NCI-H2227 (cell line): ENCODE measurements around the gene JARID2.
A peak's percentile ranks its signal among the peaks of the same experiment; 100 is the strongest.

Experiments used
- DNase-seq: peaks from one replicate; lab custom pipeline; 2025; ENCODE audit not compliant: unreplicated experiment; lab: John Stamatoyannopoulos, UW

The JARID2 gene

DNA sequence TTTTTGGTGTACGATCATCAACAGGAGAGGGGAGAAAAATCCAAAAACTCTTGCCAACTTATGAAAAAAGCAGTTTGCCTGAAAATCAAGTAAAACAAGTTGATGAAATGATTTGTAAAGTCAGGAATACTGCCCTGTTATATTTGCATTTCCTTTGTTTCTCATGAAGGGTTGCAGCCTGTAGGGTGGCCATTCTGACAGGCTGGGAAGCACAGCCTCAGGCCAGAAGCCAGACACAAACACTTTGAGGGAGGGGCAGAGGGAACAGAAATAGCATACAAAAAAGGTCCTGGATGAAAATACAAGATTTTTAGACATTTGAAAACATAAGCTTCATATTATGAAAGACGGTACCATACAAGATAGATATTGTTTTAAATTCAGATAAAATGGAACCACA is 307.2 kb downstream of the JARID2 start:
- DNase-seq: no peak

DNA sequence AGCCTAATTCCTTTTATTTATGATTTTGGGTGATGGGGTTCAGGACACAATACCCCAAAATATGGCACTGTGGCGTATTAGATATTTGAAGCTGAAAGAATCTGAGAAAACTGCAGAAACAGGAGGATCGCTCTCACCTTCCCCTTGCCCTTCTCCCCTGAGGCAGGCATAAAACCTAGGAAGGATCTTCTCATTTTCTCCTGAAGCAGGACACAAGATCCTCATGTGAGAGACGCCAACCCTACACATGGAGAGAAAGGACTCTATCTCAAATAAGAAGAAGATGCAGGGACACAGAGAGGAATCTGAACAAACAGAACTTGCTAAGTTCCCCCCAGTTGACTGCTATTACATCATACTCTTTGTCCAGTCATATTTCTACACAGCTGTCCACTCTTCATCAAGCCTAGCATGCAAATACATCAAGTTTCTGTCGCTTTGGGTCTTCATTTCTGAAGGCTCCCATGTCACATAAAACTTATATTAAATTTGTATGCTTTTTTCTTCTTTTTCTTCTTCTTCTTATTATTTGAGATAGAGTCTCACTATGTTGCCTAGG is 307.9 kb downstream of the JARID2 start:
- DNase-seq: no peak

DNA sequence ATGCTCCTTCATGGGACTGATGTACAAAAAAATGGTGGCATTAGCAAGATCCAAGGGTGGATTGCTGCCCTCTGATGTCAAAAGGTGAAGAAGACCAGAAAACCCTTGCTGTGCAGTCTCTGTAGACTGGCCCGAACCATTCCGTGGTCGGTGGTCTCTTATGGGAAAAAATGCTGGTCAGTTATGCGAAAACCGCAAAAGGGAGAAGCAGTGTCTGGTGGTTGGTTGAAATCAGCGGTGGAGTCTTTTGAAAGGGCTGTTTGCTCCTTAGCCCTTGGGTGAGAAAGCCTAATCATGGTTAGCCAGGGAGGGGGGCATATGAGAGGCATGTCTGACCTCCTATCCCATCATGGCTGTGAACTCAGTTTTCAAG is 308.8 kb downstream of the JARID2 start:
- no peak for DNase-seq

DNA sequence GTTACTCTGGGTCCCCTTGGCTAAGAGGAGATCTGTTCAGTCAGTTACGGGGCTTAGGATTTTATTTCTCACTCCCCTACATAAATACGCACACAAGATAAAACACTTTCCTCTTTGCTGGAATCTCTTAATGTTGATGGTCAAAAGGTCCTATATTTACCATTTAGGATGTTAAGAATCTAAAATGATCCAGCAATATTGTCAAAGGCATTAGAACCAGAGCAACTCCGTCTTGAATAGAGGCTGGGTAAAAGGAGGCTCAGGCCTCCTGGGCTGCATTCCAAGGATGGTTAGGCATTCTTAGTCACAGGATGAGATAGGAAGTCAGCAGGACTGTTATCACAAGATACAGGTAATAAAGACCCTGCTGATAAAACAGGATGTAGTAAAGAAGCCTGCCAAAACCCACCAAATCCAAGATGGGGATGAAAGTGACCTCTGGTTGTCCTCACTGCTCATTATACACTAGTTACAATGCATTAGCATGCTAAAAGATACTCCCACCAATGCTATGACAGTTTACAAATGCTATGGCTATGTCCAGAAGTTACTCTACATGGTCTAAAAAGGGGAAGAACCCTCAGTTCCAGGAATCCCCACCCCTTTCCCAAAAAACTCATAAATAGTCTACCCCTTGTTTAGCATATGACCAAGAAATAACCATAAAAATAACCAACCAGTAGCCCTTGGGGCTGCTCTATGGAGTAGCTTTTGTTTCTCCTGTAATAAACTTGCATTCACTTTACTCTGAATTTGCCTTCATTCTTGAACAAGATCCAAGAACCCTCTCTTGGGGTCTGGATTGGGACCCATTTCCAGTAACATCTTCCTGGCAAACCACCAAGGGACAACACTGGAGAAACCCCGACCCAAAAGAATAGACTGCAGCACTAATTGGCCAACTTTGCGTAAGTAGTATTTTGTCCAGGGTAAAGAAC is 309.5 kb downstream of the JARID2 start:
- DNase-seq: no peak

DNA sequence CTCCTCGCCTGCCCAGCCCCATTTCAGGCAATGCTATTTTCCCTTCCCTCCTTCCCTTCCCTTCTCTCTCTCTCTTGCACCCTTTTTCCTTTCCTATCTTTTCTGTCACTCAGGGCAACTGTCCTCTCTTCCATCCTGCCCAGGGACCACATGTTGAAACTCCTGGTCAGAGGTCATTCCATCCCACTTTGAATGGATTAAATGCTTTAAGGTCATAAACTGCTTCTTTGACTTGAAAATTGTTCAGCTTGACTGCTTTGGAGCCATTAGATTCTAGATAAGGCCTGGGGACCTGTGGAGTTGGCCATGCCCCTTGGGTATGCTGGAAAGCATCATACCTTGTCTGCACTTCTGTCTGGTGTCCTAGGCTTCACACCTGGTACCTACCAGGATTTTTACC is 310.8 kb downstream of the JARID2 start:
- no peak for DNase-seq

DNA sequence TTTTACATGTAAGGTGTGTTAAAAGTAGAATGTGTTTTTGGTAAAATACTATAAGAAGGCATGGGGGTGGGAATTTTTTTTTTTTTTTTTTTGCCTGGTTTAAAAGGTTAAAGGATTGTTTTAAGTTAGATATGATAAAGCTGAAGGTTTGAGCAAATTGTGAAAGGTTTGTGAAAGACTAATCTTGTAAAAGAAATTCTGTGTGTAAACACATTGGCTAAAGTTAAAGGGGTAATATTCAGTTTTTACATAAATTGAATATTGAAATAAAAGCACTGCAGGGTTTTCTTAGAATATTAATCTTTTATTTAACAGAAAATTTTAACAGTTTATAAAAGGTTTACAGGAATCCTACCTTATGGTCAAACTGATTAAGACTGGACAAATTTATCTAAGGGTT is 311.3 kb downstream of the JARID2 start:
- DNase-seq: no peak

DNA sequence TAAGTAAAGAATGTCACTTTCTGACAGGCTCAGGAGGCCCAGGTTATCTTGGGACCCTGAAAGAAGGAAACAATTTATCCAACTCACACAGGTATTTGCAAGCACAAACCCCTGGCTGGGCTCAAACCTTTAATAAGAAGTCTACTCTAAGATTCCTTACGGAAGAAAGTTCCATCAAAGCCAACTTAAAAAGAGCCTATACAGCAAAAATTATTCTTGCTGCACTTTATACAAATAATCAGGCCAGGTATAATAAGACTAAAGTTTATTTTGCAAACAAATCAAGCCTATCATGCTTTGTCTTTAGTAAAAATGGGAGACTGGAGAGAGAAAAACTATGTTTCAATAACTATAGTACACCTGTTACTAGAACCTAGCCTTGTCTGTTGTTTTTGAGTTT is 314.8 kb downstream of the JARID2 start:
- DNase-seq: no peak

DNA sequence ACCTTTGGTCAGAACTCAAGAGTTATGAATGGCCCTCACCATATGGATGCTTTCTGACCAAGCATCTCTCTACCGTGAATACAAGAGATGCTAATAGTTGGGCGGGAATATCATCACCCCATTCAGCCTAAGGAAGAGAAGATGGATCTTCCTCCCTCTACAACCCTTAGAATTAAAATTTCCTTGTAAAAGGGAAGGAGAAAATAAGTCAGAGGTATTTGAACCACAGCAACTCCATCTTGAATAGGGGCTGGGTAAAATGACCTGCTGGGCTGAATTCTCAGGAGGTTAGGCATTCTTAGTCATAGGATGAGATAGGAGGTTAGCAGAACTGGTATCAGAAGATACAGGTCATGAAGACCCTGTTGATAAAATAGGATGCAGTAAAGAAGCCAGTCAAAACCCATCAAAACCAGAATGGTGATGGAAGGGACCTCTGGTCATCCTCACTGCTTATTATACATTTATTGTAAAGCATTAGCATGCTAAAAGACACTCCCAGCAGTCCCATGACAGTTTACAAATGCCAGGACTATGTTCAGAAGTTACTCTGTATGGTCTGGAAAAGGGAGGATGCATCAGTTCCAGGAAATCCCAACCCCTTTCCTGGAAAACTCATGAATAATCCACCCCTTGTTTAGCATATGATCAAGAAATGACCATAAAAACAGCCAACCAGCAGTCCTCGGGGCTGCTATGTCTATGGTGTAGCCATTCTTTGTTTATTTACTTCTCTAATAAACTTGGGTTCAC is 315.8 kb downstream of the JARID2 start:
- DNase-seq: no peak

DNA sequence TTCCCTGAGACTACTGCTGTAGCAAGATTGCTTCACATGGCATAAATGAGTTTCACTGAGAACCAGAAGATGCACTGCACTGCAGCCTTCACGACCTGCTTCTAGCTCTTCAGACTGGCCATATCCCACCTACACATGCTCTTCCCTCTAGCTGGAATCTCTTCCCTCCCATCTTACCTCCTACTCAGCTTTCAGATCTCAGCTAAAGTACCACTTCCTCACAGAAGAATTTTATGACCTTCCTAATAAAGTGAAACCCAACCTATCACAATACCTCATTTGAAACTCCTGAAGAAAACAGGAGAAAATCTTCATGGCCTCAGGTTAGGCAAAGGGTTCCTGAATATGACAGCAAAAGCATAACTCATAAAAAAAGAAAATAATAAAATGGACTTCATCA is 317.1 kb downstream of the JARID2 start:
- DNase-seq: no peak

DNA sequence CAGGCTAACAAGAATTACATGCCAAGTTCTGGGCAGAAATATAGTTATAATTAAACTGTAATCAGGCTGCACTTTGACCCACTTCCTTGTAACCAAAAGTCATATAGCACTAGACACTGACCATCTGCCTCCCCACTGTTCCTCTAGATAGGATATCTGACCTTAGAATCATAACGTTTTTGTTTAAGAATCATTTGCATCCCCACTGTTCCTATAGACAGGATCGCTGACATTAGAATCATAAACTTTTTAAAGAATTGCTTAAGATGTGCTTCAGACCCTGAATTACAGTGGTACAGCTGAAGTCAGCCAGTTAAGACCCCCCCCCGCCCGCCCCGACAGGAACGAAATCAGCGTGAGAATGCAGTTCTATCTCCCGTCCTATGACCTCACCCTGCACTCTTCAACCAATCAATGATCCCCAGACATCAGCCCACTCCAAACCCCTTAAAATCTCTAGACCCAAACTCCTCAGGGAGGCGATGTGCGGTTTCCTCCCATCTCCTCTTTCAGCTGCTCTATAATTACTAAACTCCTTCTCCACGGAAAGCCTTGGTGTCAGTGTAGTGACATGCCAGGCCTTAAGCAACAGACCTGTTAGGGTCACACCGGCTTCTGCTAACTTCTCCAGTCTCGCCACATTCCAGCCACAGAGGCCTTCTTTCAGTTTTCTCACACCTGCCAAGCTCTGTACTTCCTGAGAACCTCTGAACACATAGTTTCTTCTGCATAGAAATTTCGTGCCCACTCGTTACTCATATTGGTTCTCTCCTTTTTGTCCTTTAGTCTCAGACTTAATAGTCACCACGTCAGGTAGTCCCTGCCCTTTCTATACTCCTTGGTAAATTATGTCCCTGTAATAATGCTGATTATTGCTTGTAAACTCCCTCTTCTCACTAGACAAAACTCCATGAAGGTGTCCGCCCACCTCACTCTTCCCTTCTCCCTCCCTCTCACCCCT is 323.4 kb downstream of the JARID2 start:
- DNase-seq: peak; percentile 54

DNA sequence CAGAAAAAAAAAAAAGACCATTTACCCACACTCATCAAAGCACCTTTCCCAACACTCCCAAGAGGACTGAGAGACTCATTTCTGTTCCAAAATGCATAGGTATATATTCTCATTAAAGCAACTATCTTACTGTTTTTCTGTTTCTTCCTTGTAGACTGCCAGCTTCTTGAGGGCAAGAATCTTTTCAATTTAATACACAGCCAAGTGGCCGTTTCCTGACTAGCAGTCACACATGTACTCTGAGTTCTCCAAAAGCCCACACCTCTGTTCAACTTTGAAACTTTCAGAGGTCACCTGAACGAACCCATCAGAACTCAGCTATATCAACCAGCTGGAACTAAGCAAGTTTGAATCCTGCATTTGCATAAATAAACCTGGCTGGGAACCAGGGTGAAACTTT is 324.3 kb downstream of the JARID2 start:
- DNase-seq: no peak
